Glomerular endothelial cell (primary cell): ENCODE data around the gene PCDHGA7. TPM values are rescaled to one million over a fixed set of nuclear protein-coding genes. Genes with fewer than 3 reads are reported as not detected.
"Not testable (repeated sequence)": the region's sequence is repeated elsewhere in the genome, so short reads cannot be mapped to it uniquely, and the experiment has no call there.

ENCODE experiments used
- DNase-seq: peaks from one replicate; pipeline ENCODE4 v3.0.0-alpha.2; 2011; ENCODE audit warnings: low read depth, low spot score; ENCODE audit errors: extremely low read depth
- total RNA-seq: library from RNA; depleted of rRNA; stranded (reverse); fragments of >200 nt; gene quantifications from 2 replicates; pipeline ENCODE4 v1.2.3, GENCODE V29; 2015

PCDHGA7 gene
- total RNA-seq, 1 donor from 2014 or later: 5.3 TPM

DNA sequence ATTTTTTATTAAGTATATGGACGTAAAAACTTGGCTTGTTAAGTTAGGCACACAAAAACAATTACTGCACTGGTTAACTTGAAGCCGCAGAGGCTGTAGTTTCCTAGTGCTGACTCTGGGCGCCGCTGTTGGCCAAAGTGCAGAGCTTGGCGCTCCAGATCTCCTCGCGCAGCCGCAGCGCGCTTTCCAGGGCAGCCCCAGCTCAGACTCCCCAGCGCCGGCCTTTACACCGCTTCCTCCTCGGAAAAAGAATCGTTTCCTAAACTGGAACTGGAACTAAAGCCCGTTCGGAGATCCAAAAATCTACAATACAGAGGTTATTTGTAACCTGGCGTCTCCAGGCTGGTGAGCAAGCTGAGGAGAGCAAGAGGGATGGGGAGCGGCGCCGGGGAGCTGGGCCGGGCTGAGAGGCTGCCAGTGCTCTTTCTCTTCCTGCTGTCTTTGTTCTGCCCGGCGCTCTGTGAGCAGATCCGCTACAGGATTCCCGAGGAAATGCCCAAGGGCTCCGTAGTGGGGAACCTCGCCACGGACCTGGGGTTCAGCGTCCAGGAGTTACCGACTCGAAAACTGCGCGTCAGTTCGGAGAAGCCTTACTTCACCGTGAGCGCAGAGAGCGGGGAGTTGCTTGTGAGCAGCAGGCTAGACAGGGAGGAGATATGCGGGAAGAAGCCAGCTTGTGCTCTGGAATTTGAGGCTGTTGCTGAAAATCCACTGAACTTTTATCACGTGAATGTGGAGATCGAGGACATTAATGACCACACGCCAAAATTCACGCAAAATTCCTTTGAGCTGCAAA lies 15.4 kb downstream of the PCDHGA7 start, which contains the start of gene PCDHGB5:
Gene PCDHGB5 (plus strand): TSS at position 192 of the 796 bp plus-strand sequence. CDS start 181 bp downstream, at position 373.
- DNase-seq: not testable (repeated sequence)

DNA sequence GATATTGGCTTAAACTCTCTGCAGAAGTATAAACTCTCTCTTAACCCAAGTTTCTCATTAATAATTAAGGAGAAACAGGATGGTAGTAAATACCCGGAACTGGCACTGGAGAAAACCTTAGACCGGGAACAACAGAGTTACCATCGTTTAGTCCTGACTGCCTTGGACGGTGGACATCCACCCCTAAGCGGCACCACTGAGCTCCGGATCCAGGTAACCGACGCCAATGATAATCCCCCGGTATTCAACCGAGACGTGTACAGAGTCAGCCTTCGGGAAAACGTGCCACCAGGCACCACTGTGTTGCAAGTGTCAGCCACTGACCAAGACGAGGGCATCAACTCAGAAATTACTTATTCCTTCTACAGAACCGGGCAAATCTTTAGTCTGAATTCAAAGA lies 16.1 kb downstream of the PCDHGA7 start:
- no peak for DNase-seq

DNA sequence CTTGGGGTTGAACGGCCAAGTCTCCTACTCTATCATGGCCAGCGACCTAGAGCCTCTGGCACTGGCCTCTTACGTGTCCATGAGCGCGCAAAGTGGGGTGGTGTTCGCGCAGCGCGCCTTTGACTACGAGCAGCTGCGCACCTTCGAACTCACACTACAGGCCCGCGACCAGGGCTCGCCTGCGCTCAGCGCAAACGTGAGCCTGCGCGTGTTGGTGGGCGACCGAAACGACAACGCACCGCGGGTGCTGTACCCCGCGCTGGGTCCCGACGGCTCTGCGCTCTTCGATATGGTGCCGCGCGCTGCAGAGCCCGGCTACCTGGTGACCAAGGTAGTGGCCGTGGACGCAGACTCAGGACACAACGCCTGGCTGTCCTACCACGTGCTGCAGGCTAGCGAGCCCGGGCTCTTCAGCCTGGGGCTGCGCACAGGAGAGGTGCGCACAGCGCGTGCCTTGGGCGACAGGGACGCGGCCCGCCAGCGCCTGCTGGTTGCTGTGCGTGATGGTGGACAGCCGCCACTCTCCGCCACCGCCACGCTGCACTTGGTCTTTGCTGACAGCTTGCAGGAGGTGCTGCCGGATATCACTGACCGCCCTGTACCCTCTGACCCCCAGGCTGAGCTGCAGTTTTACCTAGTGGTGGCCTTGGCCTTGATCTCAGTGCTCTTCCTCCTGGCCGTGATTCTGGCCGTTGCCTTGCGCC lies 17.2 kb downstream of the PCDHGA7 start:
- DNase-seq: no peak

DNA sequence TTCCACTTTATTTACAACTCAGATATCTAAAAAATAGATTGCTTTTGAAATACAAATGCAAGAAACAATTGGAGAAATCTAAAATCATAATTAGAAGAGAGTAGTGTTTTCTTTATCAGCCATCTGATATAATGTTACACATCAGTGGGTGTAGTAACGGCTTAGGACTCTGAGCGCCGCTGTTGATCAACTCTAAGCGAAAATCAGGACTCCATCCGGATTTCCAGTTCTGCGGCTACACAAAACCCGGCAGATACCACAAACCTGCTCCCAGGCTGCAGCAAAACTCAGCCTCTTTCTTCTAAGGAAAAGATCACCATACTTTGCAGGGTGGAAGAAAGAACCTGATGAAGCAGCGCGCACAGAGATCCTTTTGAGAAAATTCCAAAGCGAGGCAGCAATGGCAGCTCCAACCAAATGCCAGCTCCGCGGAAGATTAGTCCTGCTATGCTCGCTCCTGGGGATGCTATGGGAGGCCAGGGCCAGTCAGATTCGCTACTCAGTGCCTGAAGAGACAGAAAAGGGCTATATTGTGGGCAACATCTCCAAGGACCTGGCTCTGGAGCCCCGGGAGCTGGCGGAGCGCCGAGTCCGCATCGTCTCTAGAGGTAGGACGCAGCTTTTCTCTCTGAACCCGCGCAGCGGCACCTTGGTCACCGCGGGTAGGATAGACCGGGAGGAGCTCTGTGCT lies 20.2 kb downstream of the PCDHGA7 start, which contains the start of gene PCDHGA9:
Gene PCDHGA9 (plus strand): TSS at position 226 of the 691 bp plus-strand sequence. CDS start 175 bp downstream, at position 401.
- no peak for DNase-seq

DNA sequence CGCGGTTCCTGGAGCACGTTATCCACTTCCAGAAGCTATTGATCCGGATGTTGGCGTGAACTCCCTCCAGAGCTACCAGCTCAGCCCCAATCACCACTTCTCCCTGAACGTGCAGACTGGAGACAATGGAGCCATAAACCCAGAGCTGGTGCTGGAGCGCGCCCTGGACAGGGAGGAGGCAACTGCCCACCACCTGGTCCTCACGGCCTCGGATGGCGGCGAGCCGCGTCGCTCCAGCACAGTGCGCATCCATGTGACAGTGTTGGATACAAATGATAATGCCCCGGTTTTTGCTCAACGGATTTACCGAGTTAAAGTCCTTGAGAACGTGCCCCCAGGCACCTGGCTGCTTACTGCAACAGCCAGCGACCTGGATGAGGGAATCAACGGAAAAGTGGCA lies 20.8 kb downstream of the PCDHGA7 start:
- no peak for DNase-seq

DNA sequence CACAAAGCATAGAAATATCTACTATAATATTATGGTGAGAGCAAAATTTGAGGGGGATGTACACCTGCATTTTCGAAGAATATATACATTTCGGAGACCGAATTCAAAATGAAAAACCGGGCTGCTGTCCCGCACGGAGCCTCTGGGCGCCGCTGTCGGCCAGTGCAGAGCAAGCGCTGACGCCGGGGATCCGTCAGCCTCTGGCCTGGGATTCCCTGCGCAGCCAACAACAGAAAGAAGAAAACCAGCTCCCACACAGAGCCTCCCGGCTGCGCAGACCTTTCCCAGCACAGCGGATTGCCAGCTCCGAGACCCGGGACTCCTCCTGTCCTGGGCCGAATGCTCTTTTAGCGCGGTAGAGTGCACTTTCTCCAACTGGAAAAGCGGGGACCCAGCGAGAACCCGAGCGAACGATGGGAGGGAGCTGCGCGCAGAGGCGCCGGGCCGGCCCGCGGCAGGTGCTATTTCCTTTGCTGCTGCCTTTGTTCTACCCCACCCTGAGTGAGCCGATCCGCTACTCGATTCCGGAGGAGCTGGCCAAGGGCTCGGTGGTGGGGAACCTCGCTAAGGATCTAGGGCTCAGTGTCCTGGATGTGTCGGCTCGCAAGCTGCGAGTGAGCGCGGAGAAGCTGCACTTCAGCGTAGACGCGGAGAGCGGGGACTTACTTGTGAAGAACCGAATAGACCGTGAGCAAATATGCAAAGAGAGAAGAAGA lies 25.4 kb downstream of the PCDHGA7 start, which contains the start of gene PCDHGB6:
Gene PCDHGB6 (plus strand): TSS at position 232 of the 716 bp plus-strand sequence. CDS start 182 bp downstream, at position 414.
- not testable (repeated sequence) for DNase-seq

DNA sequence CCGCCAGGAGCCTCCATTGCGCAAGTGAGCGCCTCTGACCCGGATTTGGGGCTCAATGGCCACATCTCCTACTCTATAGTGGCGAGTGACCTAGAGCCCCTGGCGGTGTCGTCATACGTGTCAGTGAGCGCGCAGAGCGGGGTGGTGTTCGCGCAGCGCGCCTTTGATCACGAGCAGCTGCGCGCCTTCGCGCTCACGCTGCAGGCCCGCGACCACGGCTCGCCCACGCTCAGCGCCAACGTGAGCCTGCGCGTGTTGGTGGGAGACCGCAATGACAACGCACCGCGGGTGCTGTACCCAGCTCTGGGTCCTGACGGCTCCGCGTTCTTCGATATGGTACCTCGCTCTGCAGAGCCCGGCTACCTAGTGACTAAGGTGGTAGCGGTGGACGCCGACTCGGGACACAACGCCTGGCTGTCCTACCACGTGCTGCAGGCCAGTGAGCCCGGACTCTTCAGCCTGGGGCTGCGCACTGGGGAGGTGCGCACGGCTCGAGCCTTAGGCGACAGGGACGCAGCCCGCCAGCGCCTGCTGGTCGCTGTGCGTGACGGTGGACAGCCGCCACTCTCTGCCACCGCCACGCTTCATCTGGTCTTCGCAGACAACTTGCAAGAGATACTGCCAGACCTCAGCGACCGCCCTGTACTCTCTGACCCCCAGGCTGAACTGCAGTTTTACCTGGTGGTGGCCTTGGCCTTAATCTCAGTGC lies 27.2 kb downstream of the PCDHGA7 start:
- no peak for DNase-seq

DNA sequence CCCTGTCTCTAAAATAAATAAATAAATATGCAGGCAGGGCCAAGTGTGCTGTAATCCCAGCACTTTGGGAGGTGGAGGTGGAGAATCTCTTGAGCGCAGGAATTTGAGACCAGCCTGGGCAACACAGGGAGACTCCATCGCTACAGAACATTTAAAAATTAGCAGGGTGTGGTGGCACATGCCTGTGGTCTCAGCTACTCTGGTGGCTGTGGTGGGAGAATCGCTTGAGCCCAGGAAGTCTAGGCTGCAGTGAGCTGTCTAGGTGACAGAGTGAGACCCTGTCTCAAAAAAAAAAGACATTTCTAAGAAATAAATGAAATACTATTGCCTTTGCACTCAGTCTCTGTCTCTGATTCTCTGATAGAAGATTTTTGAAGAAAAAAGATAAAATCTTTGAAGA lies 29.0 kb downstream of the PCDHGA7 start:
- DNase-seq: no peak

DNA sequence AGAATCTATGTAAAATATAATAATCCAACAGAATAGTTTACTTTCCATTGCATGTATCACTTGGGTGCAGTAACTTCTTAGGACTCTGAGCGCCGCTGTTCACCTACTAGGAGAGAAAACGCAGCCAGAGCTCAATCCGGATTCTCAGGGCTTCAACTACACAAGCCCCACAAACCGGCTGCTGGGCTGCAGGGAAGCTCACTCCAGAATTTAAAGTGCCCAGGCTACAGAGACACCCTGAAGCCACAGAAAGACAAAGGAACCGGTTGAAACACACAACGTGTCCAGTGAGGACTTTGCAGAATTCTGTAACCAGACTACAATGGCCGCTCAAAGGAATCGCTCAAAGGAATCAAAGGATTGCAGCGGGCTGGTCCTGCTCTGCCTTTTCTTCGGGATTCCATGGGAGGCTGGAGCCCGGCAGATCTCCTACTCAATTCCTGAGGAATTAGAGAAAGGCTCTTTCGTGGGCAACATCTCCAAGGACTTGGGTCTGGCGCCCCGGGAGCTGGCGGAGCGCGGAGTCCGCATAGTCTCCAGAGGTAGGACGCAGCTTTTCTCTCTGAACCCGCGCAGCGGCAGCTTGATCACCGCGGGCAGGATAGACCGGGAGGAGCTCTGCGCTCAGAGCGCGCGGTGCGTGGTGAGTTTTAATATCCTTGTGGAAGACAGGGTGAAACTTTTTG lies 30.5 kb downstream of the PCDHGA7 start, which contains the start of gene PCDHGA10:
Gene PCDHGA10 (plus strand): TSS at position 134 of the 686 bp plus-strand sequence. CDS start 189 bp downstream, at position 323.
- no peak for DNase-seq

DNA sequence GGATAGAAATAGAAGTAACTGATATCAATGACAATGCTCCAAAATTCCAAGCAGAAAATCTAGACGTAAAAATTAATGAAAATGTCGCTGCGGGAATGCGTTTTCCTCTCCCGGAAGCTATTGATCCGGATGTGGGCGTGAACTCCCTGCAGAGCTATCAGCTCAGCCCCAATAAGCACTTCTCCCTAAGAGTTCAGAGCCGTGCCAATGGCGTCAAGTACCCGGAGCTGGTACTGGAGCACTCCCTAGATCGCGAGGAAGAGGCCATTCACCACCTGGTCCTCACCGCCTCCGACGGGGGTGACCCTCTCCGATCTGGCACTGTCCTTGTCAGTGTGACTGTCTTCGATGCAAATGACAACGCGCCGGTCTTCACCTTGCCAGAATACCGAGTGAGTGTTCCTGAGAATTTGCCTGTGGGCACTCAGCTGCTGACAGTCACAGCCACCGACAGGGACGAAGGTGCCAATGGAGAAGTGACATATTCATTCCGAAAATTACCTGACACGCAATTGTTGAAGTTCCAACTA lies 31.1 kb downstream of the PCDHGA7 start:
- no peak for DNase-seq

DNA sequence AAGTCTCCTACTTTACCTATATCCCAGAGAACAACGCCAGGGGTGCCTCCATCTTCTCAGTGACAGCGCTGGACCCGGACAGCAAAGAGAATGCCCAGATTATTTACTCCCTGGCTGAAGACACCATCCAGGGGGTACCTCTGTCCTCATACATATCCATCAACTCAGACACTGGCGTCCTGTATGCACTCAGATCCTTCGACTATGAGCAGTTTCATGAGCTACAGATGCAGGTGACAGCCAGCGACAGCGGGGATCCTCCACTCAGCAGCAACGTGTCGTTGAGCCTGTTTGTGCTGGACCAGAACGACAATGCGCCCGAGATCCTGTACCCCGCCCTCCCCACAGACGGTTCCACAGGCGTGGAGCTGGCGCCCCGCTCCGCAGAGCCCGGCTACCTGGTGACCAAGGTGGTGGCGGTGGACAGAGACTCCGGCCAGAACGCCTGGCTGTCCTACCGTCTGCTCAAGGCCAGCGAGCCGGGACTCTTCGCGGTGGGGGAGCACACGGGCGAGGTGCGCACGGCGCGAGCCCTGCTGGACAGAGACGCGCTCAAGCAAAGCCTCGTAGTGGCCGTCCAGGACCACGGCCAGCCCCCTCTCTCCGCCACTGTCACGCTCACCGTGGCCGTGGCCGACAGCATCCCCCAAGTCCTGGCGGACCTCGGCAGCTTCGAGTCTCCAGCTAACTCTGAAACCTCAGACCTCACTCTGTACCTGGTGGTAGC lies 32.2 kb downstream of the PCDHGA7 start:
- not testable (repeated sequence) for DNase-seq

DNA sequence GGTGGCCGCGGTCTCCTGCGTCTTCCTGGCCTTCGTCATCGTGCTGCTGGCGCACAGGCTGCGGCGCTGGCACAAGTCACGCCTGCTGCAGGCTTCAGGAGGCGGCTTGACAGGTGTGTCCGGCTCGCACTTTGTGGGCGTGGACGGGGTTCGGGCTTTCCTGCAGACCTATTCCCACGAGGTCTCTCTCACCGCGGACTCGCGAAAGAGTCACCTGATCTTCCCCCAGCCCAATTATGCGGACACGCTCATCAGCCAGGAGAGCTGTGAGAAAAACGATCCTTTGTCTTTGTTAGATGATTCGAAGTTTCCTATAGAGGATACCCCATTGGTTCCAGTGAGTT lies 32.7 kb downstream of the PCDHGA7 start:
- DNase-seq: not testable (repeated sequence)

DNA sequence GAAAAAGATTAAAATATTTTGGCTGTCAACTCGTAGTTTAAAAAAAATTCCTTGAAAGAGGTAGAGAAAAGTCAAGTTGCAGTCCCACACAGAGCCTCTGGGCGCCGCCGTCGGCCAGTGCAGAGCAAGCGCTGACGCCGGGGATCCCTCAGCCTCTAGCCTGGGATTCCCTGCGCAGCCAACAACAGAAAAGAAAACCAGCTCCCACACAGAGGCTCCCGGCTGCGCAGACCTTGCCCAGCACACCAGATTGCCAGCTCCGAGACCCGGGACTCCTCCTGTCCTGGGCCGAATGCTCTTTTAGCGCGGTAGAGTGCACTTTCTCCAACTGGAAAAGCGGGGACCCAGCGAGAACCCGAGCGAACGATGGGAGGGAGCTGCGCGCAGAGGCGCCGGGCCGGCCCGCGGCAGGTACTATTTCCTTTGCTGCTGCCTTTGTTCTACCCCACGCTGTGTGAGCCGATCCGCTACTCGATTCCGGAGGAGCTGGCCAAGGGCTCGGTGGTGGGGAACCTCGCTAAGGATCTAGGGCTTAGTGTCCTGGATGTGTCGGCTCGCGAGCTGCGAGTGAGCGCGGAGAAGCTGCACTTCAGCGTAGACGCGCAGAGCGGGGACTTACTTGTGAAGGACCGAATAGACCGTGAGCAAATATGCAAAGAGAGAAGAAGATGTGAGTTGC lies 35.1 kb downstream of the PCDHGA7 start, which contains the start of gene PCDHGB7:
Gene PCDHGB7 (plus strand): TSS at position 184 of the 679 bp plus-strand sequence. CDS start 183 bp downstream, at position 367.
- DNase-seq: not testable (repeated sequence)

DNA sequence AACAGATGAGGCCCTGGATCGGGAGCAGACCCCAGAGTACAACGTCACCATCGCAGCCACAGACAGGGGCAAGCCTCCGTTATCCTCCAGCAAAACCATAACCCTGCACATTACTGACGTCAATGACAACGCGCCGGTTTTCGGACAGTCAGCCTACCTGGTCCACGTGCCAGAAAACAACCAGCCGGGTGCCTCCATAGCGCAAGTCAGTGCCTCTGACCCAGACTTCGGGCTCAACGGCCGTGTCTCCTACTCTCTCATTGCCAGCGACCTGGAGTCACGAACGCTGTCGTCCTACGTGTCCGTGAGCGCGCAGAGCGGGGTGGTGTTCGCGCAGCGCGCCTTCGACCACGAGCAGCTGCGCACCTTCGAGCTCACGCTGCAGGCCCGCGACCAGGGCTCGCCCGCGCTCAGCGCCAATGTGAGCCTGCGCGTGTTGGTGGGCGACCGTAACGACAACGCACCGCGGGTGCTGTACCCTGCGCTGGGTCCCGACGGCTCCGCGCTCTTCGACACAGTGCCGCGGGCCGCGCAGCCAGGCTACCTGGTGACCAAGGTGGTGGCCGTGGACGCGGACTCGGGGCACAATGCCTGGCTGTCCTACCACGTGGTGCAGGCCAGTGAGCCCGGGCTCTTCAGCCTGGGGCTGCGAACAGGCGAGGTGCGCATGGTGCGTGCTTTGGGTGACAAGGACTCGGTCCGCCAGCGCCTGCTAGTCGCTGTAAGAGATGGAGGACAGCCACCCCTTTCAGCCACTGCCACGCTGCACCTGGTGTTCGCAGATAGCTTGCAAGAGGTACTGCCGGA lies 36.7 kb downstream of the PCDHGA7 start:
- no peak for DNase-seq

DNA sequence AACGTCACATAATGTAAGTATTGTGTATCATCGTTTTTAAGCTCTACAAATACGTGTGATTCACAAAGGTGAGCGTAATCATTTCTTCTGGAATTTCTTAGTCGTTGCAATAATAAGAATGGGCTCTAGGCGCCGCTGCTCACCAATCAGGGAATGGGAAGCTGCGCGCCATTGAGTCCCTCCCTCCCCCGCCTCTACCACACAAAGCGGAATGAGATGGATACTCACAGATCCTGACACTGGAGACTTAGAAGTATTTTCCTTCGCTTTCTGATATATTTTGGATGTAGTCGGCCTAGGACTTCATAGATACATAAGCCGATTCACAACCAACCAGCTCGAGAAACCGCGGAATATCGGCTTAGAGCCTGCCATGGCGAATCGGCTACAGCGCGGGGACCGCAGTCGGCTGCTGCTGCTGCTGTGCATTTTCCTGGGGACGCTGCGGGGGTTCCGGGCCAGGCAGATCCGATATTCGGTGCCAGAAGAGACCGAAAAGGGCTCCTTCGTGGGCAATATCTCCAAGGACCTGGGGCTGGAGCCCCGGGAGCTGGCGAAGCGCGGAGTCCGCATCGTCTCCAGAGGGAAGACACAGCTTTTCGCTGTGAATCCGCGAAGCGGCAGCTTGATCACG lies 38.4 kb downstream of the PCDHGA7 start, which contains the start of gene PCDHGA11:
Gene PCDHGA11 (plus strand): TSS at position 197 of the 634 bp plus-strand sequence. CDS start 177 bp downstream, at position 374.
- no peak for DNase-seq

DNA sequence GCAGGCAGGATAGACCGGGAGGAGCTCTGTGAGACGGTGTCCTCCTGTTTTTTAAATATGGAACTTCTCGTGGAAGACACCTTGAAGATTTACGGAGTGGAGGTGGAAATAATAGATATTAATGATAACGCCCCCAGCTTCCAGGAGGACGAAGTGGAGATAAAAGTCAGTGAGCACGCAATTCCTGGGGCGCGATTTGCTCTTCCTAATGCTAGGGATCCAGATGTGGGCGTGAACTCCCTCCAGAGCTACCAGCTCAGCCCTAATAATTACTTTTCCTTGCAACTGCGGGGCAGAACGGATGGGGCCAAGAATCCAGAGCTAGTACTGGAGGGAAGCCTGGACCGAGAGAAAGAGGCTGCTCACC lies 38.9 kb downstream of the PCDHGA7 start:
- DNase-seq: no peak
